Cerebellar nuclear complex (tissue), 1 donor: Measurements from ENCODE around the gene PAQR3.

Source experiments
- DNase-seq, 2 experiments: peaks; one replicate each; lab custom pipeline; 2025; lab: John Stamatoyannopoulos, UW

The PAQR3 gene

DNA sequence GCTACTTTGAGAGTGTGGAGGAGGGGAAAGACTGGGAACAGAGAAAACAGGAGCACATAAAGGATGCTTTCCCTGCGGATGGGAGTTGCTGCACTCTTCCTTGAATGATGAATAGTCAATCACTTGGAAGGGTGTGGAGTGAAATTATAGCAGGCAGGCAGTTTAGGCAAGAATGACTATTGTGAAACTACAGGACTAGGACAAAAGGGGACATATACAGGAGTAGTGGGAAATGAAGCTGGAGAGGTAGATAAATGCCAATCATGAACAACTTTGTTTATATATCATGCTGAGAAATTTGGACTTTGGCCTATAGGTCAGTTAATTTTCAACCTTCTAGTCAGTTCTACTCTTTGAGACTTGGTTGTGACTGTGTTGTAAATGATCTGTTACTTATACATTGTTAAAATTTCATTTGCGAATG, 76.9 kb downstream of the PAQR3 start:
- no peak for DNase-seq
